Stimulated activated memory B cell treated with anti-CD40 and anti-IgM and Interleukin-4, amounts not matched to agents 10 μg/mL and 1 μg/mL and 100 μg/mL, for 72 hours (primary cell): ENCODE data around the gene PDE4D.

Experiments used
- ATAC-seq: fragments of 150-1000 bp; cut with Tn5 transposase; 2 replicates; pipeline ENCODE4 v1.10.0; 2021
- H3K27ac Mint-ChIP-seq: one replicate; pipeline ENCODE4 v1.8.0; 2022; ENCODE audit warnings: mild to moderate bottlenecking, mixed read lengths
- H3K27me3 Mint-ChIP-seq: one replicate; pipeline ENCODE4 v1.8.0; 2022; ENCODE audit warnings: mixed read lengths
- H3K36me3 Mint-ChIP-seq: one replicate; pipeline ENCODE4 v1.8.0; 2022; ENCODE audit warnings: mixed read lengths
- H3K4me1 Mint-ChIP-seq: one replicate; pipeline ENCODE4 v1.8.0; 2022; ENCODE audit warnings: mixed read lengths
- H3K4me3 Mint-ChIP-seq: one replicate; pipeline ENCODE4 v1.8.0; 2022; ENCODE audit warnings: mild to moderate bottlenecking, moderate library complexity, mixed read lengths
- H3K9me3 Mint-ChIP-seq: one replicate; pipeline ENCODE4 v1.8.0; 2022; ENCODE audit warnings: mixed read lengths

PDE4D gene

GRCh38 chr5:59264013-59264412, 629.5 kb downstream of the PDE4D start:
- no peak overlapping the region for H3K27ac Mint-ChIP-seq
- no peak for ATAC-seq
- peaks cover 4% of the 10 kb centered on the region for H3K4me1 Mint-ChIP-seq
- no peaks in the 10 kb centered on the region for H3K9me3 Mint-ChIP-seq
- H3K27me3 Mint-ChIP-seq, result no peaks in the 10 kb centered on the region
- H3K36me3 Mint-ChIP-seq, result no peaks in the 10 kb centered on the region
- no peak overlapping the region for H3K4me3 Mint-ChIP-seq

GRCh38 chr5:59261969-59262368, 631.6 kb downstream of the PDE4D start:
- peaks cover 4% of the 10 kb centered on the region for H3K4me1 Mint-ChIP-seq
- H3K36me3 Mint-ChIP-seq, result no peaks in the 10 kb centered on the region
- no peak overlapping the region for H3K27ac Mint-ChIP-seq
- ATAC-seq, result no peak
- no peaks in the 10 kb centered on the region for H3K27me3 Mint-ChIP-seq
- no peak overlapping the region for H3K4me3 Mint-ChIP-seq
- H3K9me3 Mint-ChIP-seq, result no peaks in the 10 kb centered on the region

- no peaks in the 10 kb centered on the region for H3K9me3 Mint-ChIP-seq
- no peak overlapping the region for H3K4me3 Mint-ChIP-seq
- H3K4me1 Mint-ChIP-seq, result peaks cover 4% of the 10 kb centered on the region
- H3K36me3 Mint-ChIP-seq, result no peaks in the 10 kb centered on the region
- no peak overlapping the region for H3K27ac Mint-ChIP-seq
- ATAC-seq, result no peak
- H3K27me3 Mint-ChIP-seq, result no peaks in the 10 kb centered on the region
These were observed 632.6 kb downstream of the PDE4D start for GRCh38 chr5:59260973-59261372.

GRCh38 chr5:59260200-59260599, 633.3 kb downstream of the PDE4D start:
- H3K27me3 Mint-ChIP-seq, result no peaks in the 10 kb centered on the region
- no peaks in the 10 kb centered on the region for H3K9me3 Mint-ChIP-seq
- H3K4me1 Mint-ChIP-seq, result peaks cover 4% of the 10 kb centered on the region
- no peak overlapping the region for H3K27ac Mint-ChIP-seq
- ATAC-seq, result no peak
- H3K4me3 Mint-ChIP-seq, result no peak overlapping the region
- no peaks in the 10 kb centered on the region for H3K36me3 Mint-ChIP-seq

GRCh38 chr5:59259237-59259636, 634.3 kb downstream of the PDE4D start:
- no peak overlapping the region for H3K4me3 Mint-ChIP-seq
- no peaks in the 10 kb centered on the region for H3K9me3 Mint-ChIP-seq
- peaks cover 4% of the 10 kb centered on the region for H3K4me1 Mint-ChIP-seq
- no peak for ATAC-seq
- H3K27me3 Mint-ChIP-seq, result no peaks in the 10 kb centered on the region
- no peak overlapping the region for H3K27ac Mint-ChIP-seq
- H3K36me3 Mint-ChIP-seq, result no peaks in the 10 kb centered on the region

- Mint-ChIP-seq H3K4me1 (peaks cover 4% of the 10 kb centered on the region), H3K27ac (no peak overlapping the region), H3K27me3 (no peaks in the 10 kb centered on the region), H3K36me3 (no peaks in the 10 kb centered on the region), H3K4me3 (no peak overlapping the region), H3K9me3 (no peaks in the 10 kb centered on the region)
- no peak for ATAC-seq
These were observed 635.8 kb downstream of the PDE4D start for GRCh38 chr5:59257488-59258400.

- H3K4me3 Mint-ChIP-seq, result no peak overlapping the region
- H3K27me3 Mint-ChIP-seq, result no peaks in the 10 kb centered on the region
- H3K27ac Mint-ChIP-seq, result no peak overlapping the region
- no peaks in the 10 kb centered on the region for H3K36me3 Mint-ChIP-seq
- peaks cover 4% of the 10 kb centered on the region for H3K4me1 Mint-ChIP-seq
- H3K9me3 Mint-ChIP-seq, result peaks cover 5% of the 10 kb centered on the region
- ATAC-seq, result no peak
These were observed 637.2 kb downstream of the PDE4D start for GRCh38 chr5:59256331-59256730.

GRCh38 chr5:59254055-59254687, 639.4 kb downstream of the PDE4D start:
- peaks cover 11% of the 10 kb centered on the region for H3K9me3 Mint-ChIP-seq
- no peak for ATAC-seq
- no peak overlapping the region for H3K4me3 Mint-ChIP-seq
- peaks cover 7% of the 10 kb centered on the region for H3K4me1 Mint-ChIP-seq
- H3K36me3 Mint-ChIP-seq, result no peaks in the 10 kb centered on the region
- H3K27me3 Mint-ChIP-seq, result no peaks in the 10 kb centered on the region
- H3K27ac Mint-ChIP-seq, result no peak overlapping the region

- H3K4me1 Mint-ChIP-seq, result peaks cover 7% of the 10 kb centered on the region
- no peak overlapping the region for H3K27ac Mint-ChIP-seq
- no peak for ATAC-seq
- no peaks in the 10 kb centered on the region for H3K36me3 Mint-ChIP-seq
- H3K9me3 Mint-ChIP-seq, result peaks cover 11% of the 10 kb centered on the region
- no peak overlapping the region for H3K4me3 Mint-ChIP-seq
- H3K27me3 Mint-ChIP-seq, result no peaks in the 10 kb centered on the region
These were observed 639.9 kb downstream of the PDE4D start for GRCh38 chr5:59253625-59254024.

- no peak overlapping the region for H3K27ac Mint-ChIP-seq
- H3K27me3 Mint-ChIP-seq, result no peaks in the 10 kb centered on the region
- peaks cover 7% of the 10 kb centered on the region for H3K4me1 Mint-ChIP-seq
- ATAC-seq, result no peak
- peaks cover 11% of the 10 kb centered on the region for H3K9me3 Mint-ChIP-seq
- no peak overlapping the region for H3K4me3 Mint-ChIP-seq
- H3K36me3 Mint-ChIP-seq, result no peaks in the 10 kb centered on the region
These were observed 641.9 kb downstream of the PDE4D start for GRCh38 chr5:59251627-59252026.

- ATAC-seq, result no peak
- Mint-ChIP-seq H3K9me3 (peaks cover 11% of the 10 kb centered on the region), H3K36me3 (no peaks in the 10 kb centered on the region), H3K4me3 (no peak overlapping the region), H3K27ac (no peak overlapping the region), H3K27me3 (no peaks in the 10 kb centered on the region), H3K4me1 (peaks cover 7% of the 10 kb centered on the region)
These were observed 643.8 kb downstream of the PDE4D start for GRCh38 chr5:59249726-59250125.

- Mint-ChIP-seq H3K4me3 (no peak overlapping the region), H3K36me3 (no peaks in the 10 kb centered on the region), H3K27ac (no peak overlapping the region), H3K9me3 (peaks cover 11% of the 10 kb centered on the region), H3K27me3 (no peaks in the 10 kb centered on the region), H3K4me1 (peaks cover 7% of the 10 kb centered on the region)
- ATAC-seq, result no peak
These were observed 644.4 kb downstream of the PDE4D start for GRCh38 chr5:59249160-59249559.

GRCh38 chr5:59246882-59247281, 646.6 kb downstream of the PDE4D start:
- Mint-ChIP-seq H3K4me1 (peaks cover 7% of the 10 kb centered on the region), H3K27ac (no peak overlapping the region), H3K27me3 (no peaks in the 10 kb centered on the region), H3K9me3 (peaks cover 11% of the 10 kb centered on the region), H3K36me3 (no peaks in the 10 kb centered on the region), H3K4me3 (no peak overlapping the region)
- ATAC-seq, result no peak

GRCh38 chr5:59246145-59246869, 647.2 kb downstream of the PDE4D start:
- H3K4me1 Mint-ChIP-seq, result peaks cover 7% of the 10 kb centered on the region
- peaks cover 6% of the 10 kb centered on the region for H3K9me3 Mint-ChIP-seq
- no peaks in the 10 kb centered on the region for H3K36me3 Mint-ChIP-seq
- no peak for ATAC-seq
- no peak overlapping the region for H3K4me3 Mint-ChIP-seq
- no peak overlapping the region for H3K27ac Mint-ChIP-seq
- H3K27me3 Mint-ChIP-seq, result no peaks in the 10 kb centered on the region

GRCh38 chr5:59245198-59245597, 648.3 kb downstream of the PDE4D start:
- H3K9me3 Mint-ChIP-seq, result no peaks in the 10 kb centered on the region
- no peaks in the 10 kb centered on the region for H3K4me1 Mint-ChIP-seq
- H3K27ac Mint-ChIP-seq, result no peak overlapping the region
- H3K27me3 Mint-ChIP-seq, result no peaks in the 10 kb centered on the region
- ATAC-seq, result no peak
- no peak overlapping the region for H3K4me3 Mint-ChIP-seq
- H3K36me3 Mint-ChIP-seq, result no peaks in the 10 kb centered on the region
